Stomach smooth muscle (tissue), 2 donors: Measurements from ENCODE around the gene PARD6B.
A peak's percentile ranks its signal among the peaks of the same experiment; 100 is the strongest.
"Not testable (repeated sequence)": the region's sequence is repeated elsewhere in the genome, so short reads cannot be mapped to it uniquely, and the experiment has no call there.

Experiments used
- H3K27ac ChIP-seq: one replicate; pipeline ENCODE4 v1.7.0; 2013; ENCODE audit warnings: mild to moderate bottlenecking, low read length, inconsistent platforms
- H3K27me3 ChIP-seq, 2 donors: one replicate each; pipeline ENCODE4 v1.7.0; 2013; ENCODE audit warnings: low read length in 2 of 2; ENCODE audit not compliant: insufficient read depth in 2 of 2, control insufficient read depth in 1 of 2
- H3K36me3 ChIP-seq, 2 donors: one replicate each; pipeline ENCODE4 v1.7.0; 2013; ENCODE audit warnings: low read length in 2 of 2; ENCODE audit not compliant: control insufficient read depth in 2 of 2, insufficient read depth in 2 of 2
- H3K4me1 ChIP-seq: one replicate; pipeline ENCODE4 v1.7.0; 2013; ENCODE audit warnings: low read length; ENCODE audit not compliant: control insufficient read depth, insufficient read depth
- H3K4me3 ChIP-seq, 2 donors: one replicate each; pipeline ENCODE4 v1.7.0; 2013; ENCODE audit warnings: low read length in 2 of 2
- H3K9ac ChIP-seq, 2 donors: one replicate each; pipeline ENCODE4 v1.7.0; 2013; ENCODE audit warnings: low read length in 2 of 2, mild to moderate bottlenecking in 1 of 2
- H3K9me3 ChIP-seq, 2 donors: one replicate each; pipeline ENCODE4 v1.7.0; 2013; ENCODE audit warnings: low read length in 2 of 2; ENCODE audit not compliant: control insufficient read depth in 2 of 2
- donor health status: healthy.
- donor health status: Pancreatic carcinoma.

Gene PARD6B

GRCh38 chr20:50783903-50784302 is 52.5 kb downstream of the PARD6B start:
- no peaks in the 10 kb centered on the region for H3K36me3 ChIP-seq
- H3K27me3 ChIP-seq = no peaks in the 10 kb centered on the region
- H3K9me3 ChIP-seq = no peaks in the 10 kb centered on the region
- H3K4me1 ChIP-seq = no peaks in the 10 kb centered on the region
- H3K9ac ChIP-seq = no peak overlapping the region
- no peak overlapping the region for H3K4me3 ChIP-seq
- no peak overlapping the region for H3K27ac ChIP-seq

- no peak overlapping the region for H3K27ac ChIP-seq
- H3K9me3 ChIP-seq = no peaks in the 10 kb centered on the region
- no peaks in the 10 kb centered on the region for H3K4me1 ChIP-seq
- no peaks in the 10 kb centered on the region for H3K27me3 ChIP-seq
- no peak overlapping the region for H3K9ac ChIP-seq
- no peak overlapping the region for H3K4me3 ChIP-seq
- no peaks in the 10 kb centered on the region for H3K36me3 ChIP-seq
Measured at GRCh38 chr20:50784464-50784863, 53.1 kb downstream of the PARD6B start.

GRCh38 chr20:50786703-50787102 is 55.3 kb downstream of the PARD6B start:
- Histone ChIP-seq H3K9ac (no peak overlapping the region), H3K27me3 (no peaks in the 10 kb centered on the region), H3K36me3 (no peaks in the 10 kb centered on the region), H3K4me3 (no peak overlapping the region), H3K4me1 (peaks cover 17% of the 10 kb centered on the region), H3K27ac (no peak overlapping the region), H3K9me3 (no peaks in the 10 kb centered on the region)

- no peaks in the 10 kb centered on the region for H3K27me3 ChIP-seq
- no peak overlapping the region for H3K9ac ChIP-seq
- H3K4me1 ChIP-seq = peaks cover 17% of the 10 kb centered on the region
- H3K27ac ChIP-seq = no peak overlapping the region
- no peaks in the 10 kb centered on the region for H3K9me3 ChIP-seq
- H3K36me3 ChIP-seq = no peaks in the 10 kb centered on the region
- no peak overlapping the region for H3K4me3 ChIP-seq
Measured at GRCh38 chr20:50787181-50787580, 55.8 kb downstream of the PARD6B start.

GRCh38 chr20:50788045-50788991 is 56.9 kb downstream of the PARD6B start:
- Histone ChIP-seq H3K27me3 (no peaks in the 10 kb centered on the region), H3K4me3 (no peak overlapping the region), H3K4me1 (peaks cover 27% of the 10 kb centered on the region), H3K9me3 (no peaks in the 10 kb centered on the region), H3K27ac (peak overlapping the region; percentile 11), H3K9ac (no peak overlapping the region), H3K36me3 (no peaks in the 10 kb centered on the region)

GRCh38 chr20:50789968-50790650 is 58.7 kb downstream of the PARD6B start:
- peak overlapping the region; percentile 47 to 69 for H3K9ac ChIP-seq
- H3K4me3 ChIP-seq = peak overlapping the region in 1 of 2 donors; percentile 60
- no peaks in the 10 kb centered on the region for H3K27me3 ChIP-seq
- H3K36me3 ChIP-seq = no peaks in the 10 kb centered on the region
- peak overlapping the region; percentile 92 for H3K27ac ChIP-seq
- H3K9me3 ChIP-seq = no peaks in the 10 kb centered on the region
- H3K4me1 ChIP-seq = peaks cover 35% of the 10 kb centered on the region

GRCh38 chr20:50790651-50791277 is 59.4 kb downstream of the PARD6B start:
- Histone ChIP-seq H3K27me3 (no peaks in the 10 kb centered on the region), H3K9ac (peak overlapping the region; percentile 69 to 84), H3K27ac (peak overlapping the region; percentile 92), H3K9me3 (no peaks in the 10 kb centered on the region), H3K4me3 (peak overlapping the region; percentile 2 to 60), H3K4me1 (peaks cover 37% of the 10 kb centered on the region), H3K36me3 (no peaks in the 10 kb centered on the region)

- H3K9ac ChIP-seq = peak overlapping the region in 1 of 2 donors; percentile 29
- H3K9me3 ChIP-seq = no peaks in the 10 kb centered on the region
- H3K4me1 ChIP-seq = peaks cover 38% of the 10 kb centered on the region
- no peaks in the 10 kb centered on the region for H3K36me3 ChIP-seq
- no peak overlapping the region for H3K4me3 ChIP-seq
- peak overlapping the region; percentile 77 for H3K27ac ChIP-seq
- H3K27me3 ChIP-seq = no peaks in the 10 kb centered on the region
Measured at GRCh38 chr20:50792708-50793574, 61.6 kb downstream of the PARD6B start.

- not testable (repeated sequence) for H3K9ac ChIP-seq, H3K27me3 ChIP-seq, H3K36me3 ChIP-seq, H3K9me3 ChIP-seq, H3K4me3 ChIP-seq
- peak overlapping the region; percentile 77 for H3K27ac ChIP-seq
- H3K4me1 ChIP-seq = peaks cover 38% of the 10 kb centered on the region
Measured at GRCh38 chr20:50793575-50794016, 62.2 kb downstream of the PARD6B start.
